LNCaP clone FGC (cell line): ENCODE measurements around the gene EVA1A.

Source experiments
- DNase-seq: peaks from one replicate; pipeline ENCODE4 v3.0.0-alpha.2; 2011; ENCODE audit warnings: low read depth
- H3K4me3 ChIP-seq: 2 replicates; pipeline ENCODE4 v1.5.1; 2011; ENCODE audit warnings: mild to moderate bottlenecking, low read depth, low read length, control low read depth
- TF ChIP-seq, protein P1 (sequence below): IDR thresholded peaks from 2 replicates; pipeline ENCODE4 v1.5.1; 2012; ENCODE audit warnings: mild to moderate bottlenecking; ENCODE audit not compliant: control insufficient read depth, insufficient read depth; ENCODE audit errors: extremely low read depth

Gene EVA1A

DNA sequence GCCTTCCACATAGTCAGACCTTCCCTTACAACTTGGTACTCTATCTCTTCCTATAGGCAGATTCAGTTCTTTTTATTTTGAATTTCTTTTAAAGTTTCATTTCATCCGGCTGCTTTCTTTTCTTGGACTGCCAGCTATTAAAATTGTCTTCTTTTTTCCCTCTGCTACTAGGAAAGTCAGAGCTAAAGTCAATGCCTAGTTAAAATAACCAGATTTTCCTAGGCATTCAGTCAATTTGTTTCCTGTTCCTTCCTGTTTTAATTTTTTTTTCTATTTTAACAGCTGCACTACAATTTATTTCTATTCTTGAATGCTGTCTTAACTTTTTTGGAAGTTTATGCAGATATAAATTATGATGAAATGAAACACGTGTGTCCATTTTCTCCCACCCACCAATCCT, 84.8 kb downstream of the EVA1A start:
- DNase-seq: no peak
- no peak overlapping the region for H3K4me3 ChIP-seq
- TF ChIP-seq, protein P1, sequence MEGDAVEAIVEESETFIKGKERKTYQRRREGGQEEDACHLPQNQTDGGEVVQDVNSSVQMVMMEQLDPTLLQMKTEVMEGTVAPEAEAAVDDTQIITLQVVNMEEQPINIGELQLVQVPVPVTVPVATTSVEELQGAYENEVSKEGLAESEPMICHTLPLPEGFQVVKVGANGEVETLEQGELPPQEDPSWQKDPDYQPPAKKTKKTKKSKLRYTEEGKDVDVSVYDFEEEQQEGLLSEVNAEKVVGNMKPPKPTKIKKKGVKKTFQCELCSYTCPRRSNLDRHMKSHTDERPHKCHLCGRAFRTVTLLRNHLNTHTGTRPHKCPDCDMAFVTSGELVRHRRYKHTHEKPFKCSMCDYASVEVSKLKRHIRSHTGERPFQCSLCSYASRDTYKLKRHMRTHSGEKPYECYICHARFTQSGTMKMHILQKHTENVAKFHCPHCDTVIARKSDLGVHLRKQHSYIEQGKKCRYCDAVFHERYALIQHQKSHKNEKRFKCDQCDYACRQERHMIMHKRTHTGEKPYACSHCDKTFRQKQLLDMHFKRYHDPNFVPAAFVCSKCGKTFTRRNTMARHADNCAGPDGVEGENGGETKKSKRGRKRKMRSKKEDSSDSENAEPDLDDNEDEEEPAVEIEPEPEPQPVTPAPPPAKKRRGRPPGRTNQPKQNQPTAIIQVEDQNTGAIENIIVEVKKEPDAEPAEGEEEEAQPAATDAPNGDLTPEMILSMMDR: no peak

DNA sequence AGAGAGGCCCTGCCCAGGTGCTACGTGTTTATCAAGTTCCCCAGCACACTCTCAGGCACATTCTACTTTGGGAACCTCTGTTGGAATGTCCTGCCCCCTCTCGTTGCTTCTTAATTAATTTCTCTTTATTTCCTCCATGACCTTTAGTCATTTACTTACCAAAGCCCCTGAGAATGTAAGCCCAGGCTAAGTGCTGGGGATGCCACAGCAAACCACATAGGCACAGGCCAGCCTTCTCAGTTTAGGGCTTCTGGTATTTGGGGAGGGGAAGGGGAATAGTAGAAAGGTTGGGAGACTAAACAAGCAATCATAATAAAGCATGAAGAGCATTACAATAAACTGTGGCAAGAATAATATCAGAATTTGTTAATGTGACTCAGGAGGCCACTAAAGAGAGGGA, 85.7 kb downstream of the EVA1A start:
- no peak for DNase-seq
- TF ChIP-seq, protein P1: no peak
- no peak overlapping the region for H3K4me3 ChIP-seq

DNA sequence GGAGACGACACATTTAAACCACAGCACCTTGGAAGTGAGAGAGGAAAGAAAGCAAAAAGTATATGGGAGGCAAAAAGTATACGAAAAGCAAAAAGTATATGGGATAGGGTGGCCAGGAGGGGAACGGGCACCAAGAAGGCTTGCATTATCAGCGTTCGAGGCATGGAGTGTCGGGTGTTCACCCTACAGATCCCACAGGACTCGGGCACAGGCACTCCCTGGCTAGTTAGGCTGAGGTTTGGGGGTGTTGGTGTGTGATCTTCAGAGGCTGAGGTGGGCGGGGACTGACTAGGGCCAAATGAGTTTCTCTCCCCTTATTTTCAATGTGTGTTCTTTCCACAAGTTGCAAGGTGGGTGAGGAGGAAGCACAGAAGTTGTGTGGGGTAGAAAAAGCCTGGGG, 86.6 kb downstream of the EVA1A start:
- no peak for DNase-seq
- TF ChIP-seq, protein P1: no peak
- H3K4me3 ChIP-seq: no peak overlapping the region

DNA sequence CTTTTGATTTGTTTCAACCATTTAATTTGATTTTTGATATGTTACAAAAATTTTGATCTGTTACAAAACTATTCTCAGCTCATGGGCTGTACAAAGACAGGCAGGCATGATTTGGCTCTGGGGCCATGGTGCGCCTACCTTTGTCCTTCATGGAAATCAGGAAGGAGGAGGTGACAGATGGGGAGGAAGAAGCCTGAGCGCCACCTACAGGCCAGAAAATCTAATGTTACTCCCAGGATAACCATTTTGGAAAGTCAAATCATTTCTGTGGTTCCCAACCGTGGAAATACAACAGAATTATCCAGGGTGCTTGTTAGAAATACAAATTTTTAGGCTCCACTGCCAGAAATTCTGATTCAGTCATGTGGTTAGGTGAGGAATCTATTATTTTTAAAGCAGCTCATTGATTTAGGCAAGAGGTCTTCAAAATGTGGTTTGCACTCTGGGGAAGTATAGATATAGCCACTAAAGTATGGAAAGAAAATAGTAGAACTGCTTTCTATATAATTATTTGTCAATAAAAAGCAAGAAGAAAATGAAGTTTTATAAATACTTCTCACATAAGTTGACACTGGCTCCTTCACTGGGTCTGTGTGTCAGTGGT, 93.9 kb downstream of the EVA1A start:
- TF ChIP-seq, protein P1: peak; percentile 64
- H3K4me3 ChIP-seq: no peak overlapping the region
- DNase-seq: no peak

DNA sequence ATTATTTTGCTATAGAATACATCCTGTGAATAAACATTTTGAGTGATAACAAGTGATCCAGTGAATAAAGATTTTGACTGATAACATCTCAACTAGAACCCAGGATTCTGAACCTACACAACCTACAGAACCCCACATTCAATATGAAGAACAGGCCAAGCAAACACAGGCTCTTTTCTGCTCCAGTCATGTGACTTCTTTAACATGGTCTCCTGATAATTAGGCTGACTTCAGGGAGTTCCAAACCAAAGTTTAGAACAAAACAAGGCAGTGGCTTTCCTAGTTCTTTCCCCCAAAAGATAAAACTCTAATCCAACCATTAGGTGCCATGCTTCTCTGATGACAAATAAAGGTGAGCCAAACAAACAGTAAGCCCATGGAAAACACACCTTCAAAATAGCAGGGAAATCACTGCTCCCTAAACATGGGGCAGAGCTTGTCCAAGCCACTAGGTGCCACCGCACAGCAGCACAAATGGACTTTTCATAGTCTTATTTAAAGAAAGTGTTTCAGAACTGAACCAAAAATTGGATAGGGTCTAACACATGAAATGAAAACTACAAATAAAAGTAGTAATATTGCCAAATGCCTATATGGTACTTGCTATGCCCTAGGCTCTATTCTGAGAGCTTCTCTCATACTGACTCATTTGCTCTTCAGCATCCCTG, 95.3 kb downstream of the EVA1A start:
- no peak overlapping the region for H3K4me3 ChIP-seq

DNA sequence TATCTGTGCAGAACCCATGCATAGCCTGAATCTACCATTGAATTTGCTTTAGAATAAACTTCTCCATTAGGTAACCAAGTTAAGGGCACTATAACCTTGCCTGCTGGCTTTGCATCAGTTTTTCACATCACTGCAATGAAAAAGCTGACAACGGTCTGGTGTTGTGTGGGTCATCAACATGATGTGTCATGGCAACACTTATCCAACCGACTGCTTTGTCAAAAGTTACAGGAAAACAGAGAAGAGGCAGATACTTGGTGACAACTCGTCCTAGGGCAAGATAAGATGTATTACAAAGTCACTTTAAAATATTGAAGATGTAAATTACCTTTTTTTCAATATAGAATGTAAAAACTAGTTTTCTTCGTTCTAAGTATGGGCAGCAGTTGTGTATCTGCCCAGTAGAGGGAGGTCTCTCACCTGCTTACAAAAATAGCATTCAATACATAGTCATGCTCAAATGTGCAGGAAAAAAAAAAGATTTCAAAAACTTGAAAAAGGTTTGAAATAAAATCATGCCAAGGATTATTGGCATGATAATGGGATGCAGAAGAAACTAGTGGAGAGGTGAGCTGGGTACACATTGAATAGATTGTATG, 96.3 kb downstream of the EVA1A start:
- TF ChIP-seq, protein P1: peak; percentile 76
- DNase-seq: no peak
- H3K4me3 ChIP-seq: no peak overlapping the region

More for the DNA sequence above, 95.3 kb downstream of the EVA1A start:
- DNase-seq: no peak
- TF ChIP-seq, protein P1: no peak

DNA sequence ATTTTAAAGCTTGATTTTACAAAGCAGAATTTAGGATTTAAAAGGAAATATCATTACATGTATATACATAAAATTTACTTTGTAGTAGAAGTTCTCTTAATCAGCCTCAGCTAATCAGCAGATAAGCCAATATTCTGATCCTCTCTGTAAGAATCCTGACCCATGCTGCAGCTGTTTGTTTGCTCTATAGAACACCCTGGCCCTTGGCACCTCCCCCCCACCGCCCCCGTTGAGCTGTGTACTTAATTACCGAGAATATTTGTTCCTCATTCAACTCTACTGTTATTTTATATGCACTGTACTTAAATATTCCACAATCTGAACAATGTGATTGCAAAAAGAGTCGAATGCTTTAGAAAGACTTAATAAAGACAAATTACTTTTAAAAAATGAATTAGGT, 98.0 kb downstream of the EVA1A start:
- no peak for DNase-seq
- no peak overlapping the region for H3K4me3 ChIP-seq
- TF ChIP-seq, protein P1: no peak
